ENCODE results near the gene TRAPPC3. TPM values are rescaled to one million over a fixed set of nuclear protein-coding genes. Genes with fewer than 3 reads are reported as not detected.

The TRAPPC3 gene
- total and polyA plus RNA-seq, 2 donors from 2014 or later: 58.4 to 102 TPM

- H3K4me1 ChIP-seq (ENCODE audit: control insufficient read depth in 2 of 3, insufficient read depth in 2 of 3, low read depth in 1 of 3, low read length in 3 of 3): peaks cover 0 to 2% (median 0%) of the 10 kb centered on the region in 3 donors
Observed at GRCh38 chr1:36133484-36133883, 15.8 kb downstream of the TRAPPC3 start.

GRCh38 chr1:36132029-36132428 is 17.3 kb downstream of the TRAPPC3 start:
- no peak for TF ChIP-seq CTCF (IDR thresholded peaks at IDR 0.05; ENCODE audit: borderline replicate concordance, extremely low read depth, insufficient read depth)
- intact Hi-C loops (cut with DNase I): no loop called here
- no peak for FAIRE-seq

More at GRCh38 chr1:36133484-36133883, 15.8 kb downstream of the TRAPPC3 start:
- no peaks in the 10 kb centered on the region for H3K27me3 ChIP-seq (ENCODE audit: control insufficient read depth, insufficient read depth, low read length)
- H3K9ac ChIP-seq (ENCODE audit: low read length in 3 of 3): no peak overlapping the region
- peaks cover 0 to 18% (median 15%) of the 10 kb centered on the region in 3 donors for H3K36me3 ChIP-seq (ENCODE audit: control insufficient read depth in 2 of 3, insufficient read depth in 3 of 3, low read length in 3 of 3)
- FAIRE-seq (no peak), DNase-seq (peak in 1 of 5 donors; percentile 93)
- TF ChIP-seq CTCF (IDR thresholded peaks at IDR 0.05; ENCODE audit: borderline replicate concordance, extremely low read depth, insufficient read depth): no peak
- H3K9me3 ChIP-seq (ENCODE audit: control insufficient read depth in 2 of 3, insufficient read depth in 1 of 3, low read length in 3 of 3): no peaks in the 10 kb centered on the region
- H3K4me3 ChIP-seq (ENCODE audit: low read length in 3 of 3): no peak overlapping the region
- no peak overlapping the region for H3K27ac ChIP-seq (ENCODE audit: low read depth in 2 of 2, low read length in 2 of 2)
- intact Hi-C loops (cut with DNase I): no loop called here

GRCh38 chr1:36128905-36129206 is 20.4 kb downstream of the TRAPPC3 start:
- Histone ChIP-seq H3K27me3 (ENCODE audit: control insufficient read depth, insufficient read depth, low read length) (peaks cover 3% of the 10 kb centered on the region), H3K27ac (ENCODE audit: low read depth in 2 of 2, low read length in 2 of 2) (no peak overlapping the region), H3K4me3 (ENCODE audit: low read length in 3 of 3) (no peak overlapping the region), H3K9ac (ENCODE audit: low read length in 3 of 3) (no peak overlapping the region), H3K9me3 (ENCODE audit: control insufficient read depth in 2 of 3, insufficient read depth in 1 of 3, low read length in 3 of 3) (no peaks in the 10 kb centered on the region), H3K36me3 (ENCODE audit: control insufficient read depth in 2 of 3, insufficient read depth in 3 of 3, low read length in 3 of 3) (no peaks in the 10 kb centered on the region), H3K4me1 (ENCODE audit: control insufficient read depth in 2 of 3, insufficient read depth in 2 of 3, low read depth in 1 of 3, low read length in 3 of 3) (peaks cover 0 to 6% (median 0%) of the 10 kb centered on the region in 3 donors)
- intact Hi-C loops (cut with DNase I): no loop called here
- FAIRE-seq (no peak), DNase-seq (no peak)
- no peak for TF ChIP-seq CTCF (IDR thresholded peaks at IDR 0.05; ENCODE audit: borderline replicate concordance, extremely low read depth, insufficient read depth)

More at GRCh38 chr1:36132029-36132428, 17.3 kb downstream of the TRAPPC3 start:
- H3K4me3 ChIP-seq (ENCODE audit: low read length in 3 of 3): no peak overlapping the region
- H3K27me3 ChIP-seq (ENCODE audit: control insufficient read depth, insufficient read depth, low read length): no peaks in the 10 kb centered on the region
- H3K9ac ChIP-seq (ENCODE audit: low read length in 3 of 3): no peak overlapping the region
- no peak overlapping the region for H3K27ac ChIP-seq (ENCODE audit: low read depth in 2 of 2, low read length in 2 of 2)
- H3K9me3 ChIP-seq (ENCODE audit: control insufficient read depth in 2 of 3, insufficient read depth in 1 of 3, low read length in 3 of 3): no peaks in the 10 kb centered on the region
- peaks cover 0 to 2% (median 0%) of the 10 kb centered on the region in 3 donors for H3K4me1 ChIP-seq (ENCODE audit: control insufficient read depth in 2 of 3, insufficient read depth in 2 of 3, low read depth in 1 of 3, low read length in 3 of 3)
- no peak for DNase-seq
- H3K36me3 ChIP-seq (ENCODE audit: control insufficient read depth in 2 of 3, insufficient read depth in 3 of 3, low read length in 3 of 3): peaks cover 0 to 4% (median 4%) of the 10 kb centered on the region in 3 donors

All from kidney (tissue), 14 donors.